NCI-H82 (cell line): ENCODE measurements around the gene MYMX.
"Not testable (repeated sequence)": the region's sequence is repeated elsewhere in the genome, so short reads cannot be mapped to it uniquely, and the experiment has no call there.

Experiments
- DNase-seq: peaks from one replicate; lab custom pipeline; 2025; lab: John Stamatoyannopoulos, UW

MYMX gene

DNA sequence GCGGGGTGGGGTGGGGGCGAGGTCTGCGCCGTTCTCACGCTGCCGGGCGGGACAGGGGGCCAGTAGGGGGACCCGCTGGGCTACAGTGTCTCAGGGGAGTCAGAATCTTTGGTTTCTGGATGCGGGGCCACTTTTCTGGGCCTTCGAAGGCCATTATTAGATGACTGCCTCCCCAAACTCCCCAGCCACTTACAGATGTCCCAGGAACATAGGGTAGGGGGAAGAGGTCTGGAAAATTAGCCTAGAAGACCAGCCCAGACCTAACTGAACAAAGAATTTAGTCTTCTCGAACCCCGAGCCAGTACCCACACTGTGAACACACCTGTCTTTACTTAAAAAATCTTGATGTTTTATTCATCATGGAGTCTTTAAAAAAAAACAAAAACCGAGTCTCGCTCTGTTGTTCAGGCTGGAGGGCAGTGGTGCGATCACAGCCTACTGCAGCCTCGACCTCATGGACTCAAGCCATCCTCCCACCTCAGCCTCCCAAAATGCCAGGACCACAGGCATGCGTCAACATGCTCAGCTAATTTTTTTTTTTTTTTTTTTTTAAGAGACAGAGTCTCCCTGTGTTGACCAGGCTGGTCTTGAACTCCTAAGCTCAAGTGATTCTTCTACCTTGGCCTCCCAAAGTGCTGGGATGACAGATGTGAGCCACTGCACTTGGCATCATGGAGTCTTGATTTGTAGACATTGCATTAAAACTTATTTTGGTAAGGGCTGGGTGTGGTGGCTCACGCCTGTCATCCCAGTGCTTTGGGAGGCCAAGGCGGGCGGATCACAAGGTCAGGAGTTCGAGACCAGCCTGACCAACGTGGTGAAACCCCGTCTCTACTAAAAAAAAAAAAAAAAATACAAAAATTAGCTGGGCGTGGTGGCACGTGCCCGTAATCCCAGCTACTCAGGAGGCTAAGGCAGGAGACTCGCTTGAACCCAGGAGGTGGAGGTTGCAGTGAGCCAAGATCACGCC lies 3.4 kb downstream of the MYMX start:
- DNase-seq = peak; percentile 88

DNA sequence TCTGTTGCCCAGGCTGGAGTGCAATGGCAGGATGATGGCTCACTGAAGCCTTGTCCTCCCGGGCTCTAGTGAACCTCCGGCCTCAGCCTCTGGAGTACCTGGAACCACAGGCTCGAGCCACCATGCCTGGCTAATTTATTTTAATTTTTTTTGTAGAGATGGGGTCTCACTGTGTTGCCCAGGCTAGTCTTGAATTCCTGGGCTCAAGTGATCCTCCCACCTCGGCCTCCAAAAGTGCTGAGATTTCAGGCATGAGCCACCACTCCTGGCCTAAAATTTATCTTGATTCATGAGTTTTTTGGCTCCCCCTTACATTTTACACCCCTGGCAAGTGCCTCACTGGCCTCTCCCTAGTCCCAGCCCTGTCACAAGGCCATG lies 4.2 kb downstream of the MYMX start:
- DNase-seq = no peak

- DNase-seq = peak; percentile 89
Measured at GRCh38 chr6:44221291-44221960, 4.7 kb downstream of the MYMX start.

DNA sequence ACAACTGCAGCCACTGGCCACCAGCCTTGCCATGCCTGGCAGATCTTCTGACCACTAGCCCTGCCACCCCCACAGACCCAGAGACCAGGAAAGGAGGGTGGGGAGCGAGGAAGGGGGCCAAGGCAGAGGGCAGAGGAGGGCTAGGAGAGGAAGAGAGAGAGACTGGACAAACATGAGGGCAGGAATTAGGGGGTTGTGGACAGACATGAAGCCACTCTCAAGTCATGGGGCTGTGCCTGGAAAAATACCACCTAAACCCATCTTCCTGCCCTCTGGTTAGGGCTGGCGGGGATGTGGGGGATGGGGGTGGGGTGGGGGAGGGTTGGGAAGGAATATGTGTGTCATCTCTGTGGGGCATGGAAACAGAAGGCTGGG lies 5.2 kb downstream of the MYMX start:
- no peak for DNase-seq

DNA sequence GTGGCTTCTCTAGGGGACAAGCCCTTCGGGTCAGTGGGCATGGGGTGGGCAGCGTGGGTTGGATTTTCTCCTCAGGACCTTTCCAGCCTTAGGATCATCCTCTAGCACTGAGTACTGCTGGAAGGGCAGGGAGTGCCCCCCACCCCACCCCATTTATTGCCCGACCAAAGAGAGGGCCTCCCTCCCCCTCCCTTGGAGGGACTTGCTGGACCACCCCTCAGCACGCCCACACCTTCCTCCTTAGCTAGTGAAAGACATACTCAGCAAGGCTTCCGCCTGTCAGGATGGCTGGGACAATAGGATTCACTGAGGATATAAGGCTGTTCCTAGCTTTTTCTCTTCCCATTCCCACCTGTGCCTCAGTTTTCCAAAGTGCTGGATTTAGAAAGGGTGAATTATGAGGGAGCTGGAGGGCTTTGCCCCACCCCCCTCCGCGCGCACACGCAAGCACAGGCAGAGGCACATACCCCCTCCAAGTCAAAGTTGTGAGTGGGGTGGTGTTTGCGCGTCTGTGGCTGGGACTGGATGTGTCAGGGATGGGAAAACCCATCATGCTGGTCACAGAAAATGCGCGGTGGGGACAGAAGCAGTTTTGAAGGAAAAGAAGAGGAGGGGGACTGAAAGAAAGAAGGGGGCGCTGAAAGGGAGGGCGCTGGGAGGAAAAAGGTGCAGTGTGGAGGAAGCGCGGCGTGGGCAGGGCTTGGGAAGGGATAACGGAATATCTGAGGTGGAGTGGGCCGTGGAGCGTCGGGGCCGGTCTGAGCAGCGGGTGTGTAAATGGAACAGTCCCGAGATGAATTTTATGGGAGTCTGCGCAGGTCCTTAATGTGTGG lies 6.0 kb downstream of the MYMX start:
- no peak for DNase-seq

DNA sequence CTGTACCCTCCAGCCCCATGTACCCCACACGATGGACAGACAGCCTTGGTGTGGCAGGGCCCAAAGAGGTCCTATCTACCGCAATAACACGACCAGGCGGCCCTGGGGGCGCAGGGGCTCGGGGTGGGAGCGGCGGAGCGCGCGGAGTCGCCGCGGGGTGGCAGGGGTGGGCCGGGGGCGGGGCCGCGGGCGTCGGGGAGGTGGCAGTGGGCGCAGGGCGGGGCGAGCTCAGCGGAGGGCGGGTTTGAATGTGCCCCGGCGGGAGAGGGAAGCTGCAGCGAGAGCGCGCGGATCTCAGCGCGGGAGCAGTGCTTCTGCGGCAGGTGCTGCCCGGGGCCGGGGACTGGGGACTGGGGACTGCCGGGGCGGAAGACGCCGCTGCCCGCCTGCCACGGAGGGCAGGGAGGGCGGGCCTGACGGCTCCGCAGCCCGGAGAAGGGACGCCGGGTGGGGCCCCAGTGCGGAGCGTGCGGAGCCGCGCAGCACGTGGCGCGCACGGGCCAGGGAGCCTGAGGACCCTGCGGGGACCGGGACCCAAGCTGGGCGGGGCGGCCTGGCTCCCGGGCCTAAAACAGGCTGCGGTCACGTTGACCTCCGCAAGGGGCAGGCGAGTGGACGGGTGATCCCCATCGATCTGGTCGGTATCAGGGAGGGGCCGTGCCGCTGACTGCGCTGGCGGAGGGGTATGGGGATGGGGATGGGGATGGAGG lies 6.7 kb downstream of the MYMX start, which contains the start of gene SLC29A1:
Gene SLC29A1 (plus strand): TSS at position 277 of the 710 bp plus-strand sequence. CDS start 3,719 bp downstream, outside the sequence.
- peak; percentile 93 for DNase-seq

- DNase-seq = peak; percentile 69
Measured at GRCh38 chr6:44224029-44224964, 7.6 kb downstream of the MYMX start.

- DNase-seq = peak; percentile 31
Measured at GRCh38 chr6:44224965-44225305, 8.2 kb downstream of the MYMX start.

DNA sequence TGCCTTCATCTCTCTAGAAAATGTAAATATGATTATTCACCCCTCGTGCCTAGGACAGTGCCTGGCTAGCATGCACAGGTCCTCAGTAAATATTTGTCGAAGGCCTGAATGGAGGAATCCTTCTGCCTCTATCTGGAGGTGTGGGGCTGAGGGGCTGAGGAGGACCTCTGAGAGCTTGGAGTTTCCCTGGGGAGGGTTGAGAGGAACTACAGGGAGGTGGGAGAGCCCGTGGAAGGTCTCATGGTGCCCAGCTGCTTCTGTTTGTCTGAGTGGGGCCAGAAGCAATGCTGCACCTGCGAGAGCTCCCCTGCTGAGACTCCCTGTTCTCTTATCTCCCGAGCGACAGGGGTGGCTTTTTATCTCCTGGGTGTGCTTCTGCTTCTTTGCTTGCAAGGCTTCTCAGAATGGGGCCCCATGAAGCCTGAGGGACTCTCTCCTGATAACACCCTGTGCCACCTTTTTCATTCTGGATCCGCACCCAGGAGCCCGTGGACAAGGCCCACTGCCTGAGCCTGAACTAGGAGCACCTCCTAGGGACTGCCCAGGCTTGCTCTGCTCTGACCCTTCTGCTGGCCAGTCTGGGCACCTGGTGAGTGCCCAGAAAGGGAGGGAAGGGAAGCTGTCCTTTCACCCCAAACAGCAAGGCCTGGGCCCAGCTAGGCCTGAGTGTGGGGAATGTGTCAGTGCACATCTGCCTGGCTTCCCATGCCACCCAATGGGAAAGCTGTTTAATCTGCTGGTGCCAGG lies 9.0 kb downstream of the MYMX start:
- DNase-seq = no peak

DNA sequence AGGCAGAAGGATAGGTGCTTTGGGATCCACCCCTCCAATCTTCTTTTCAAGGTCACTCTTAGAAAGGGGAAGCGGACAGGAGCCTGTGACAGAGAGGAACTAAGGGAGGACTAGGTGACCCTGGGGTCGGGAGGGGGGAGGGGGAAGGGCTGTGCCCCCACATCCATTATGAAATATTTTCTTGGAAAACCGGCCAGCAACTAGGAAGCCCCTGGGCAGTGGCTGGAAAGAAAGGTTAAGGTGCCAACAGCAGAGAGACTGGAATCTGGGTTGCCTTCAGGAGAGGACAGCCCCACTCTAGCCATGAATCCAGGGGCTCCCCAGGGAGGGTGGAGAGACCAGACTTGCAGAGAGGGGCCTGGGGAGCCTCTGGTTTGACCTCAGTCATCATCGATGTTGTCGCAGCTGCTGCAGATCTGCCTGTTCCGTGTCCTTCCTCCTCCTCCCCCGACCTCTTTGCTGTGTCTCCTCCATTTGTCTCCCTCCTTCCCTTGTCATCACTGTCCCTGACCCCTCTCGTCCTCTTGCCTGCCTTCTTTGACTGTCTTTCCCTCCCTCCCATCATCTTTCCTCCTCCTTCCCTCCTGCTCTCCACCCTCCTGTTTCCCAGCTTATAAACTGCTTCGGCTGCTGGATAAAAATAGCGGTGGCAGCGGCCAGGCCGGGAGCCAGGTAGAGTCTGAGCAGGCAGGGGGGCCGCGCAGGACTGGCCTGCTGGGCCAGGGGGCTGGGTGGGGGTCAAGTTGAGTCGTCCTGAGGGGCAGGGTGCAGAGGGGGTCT lies 9.8 kb downstream of the MYMX start:
- no peak for DNase-seq

DNA sequence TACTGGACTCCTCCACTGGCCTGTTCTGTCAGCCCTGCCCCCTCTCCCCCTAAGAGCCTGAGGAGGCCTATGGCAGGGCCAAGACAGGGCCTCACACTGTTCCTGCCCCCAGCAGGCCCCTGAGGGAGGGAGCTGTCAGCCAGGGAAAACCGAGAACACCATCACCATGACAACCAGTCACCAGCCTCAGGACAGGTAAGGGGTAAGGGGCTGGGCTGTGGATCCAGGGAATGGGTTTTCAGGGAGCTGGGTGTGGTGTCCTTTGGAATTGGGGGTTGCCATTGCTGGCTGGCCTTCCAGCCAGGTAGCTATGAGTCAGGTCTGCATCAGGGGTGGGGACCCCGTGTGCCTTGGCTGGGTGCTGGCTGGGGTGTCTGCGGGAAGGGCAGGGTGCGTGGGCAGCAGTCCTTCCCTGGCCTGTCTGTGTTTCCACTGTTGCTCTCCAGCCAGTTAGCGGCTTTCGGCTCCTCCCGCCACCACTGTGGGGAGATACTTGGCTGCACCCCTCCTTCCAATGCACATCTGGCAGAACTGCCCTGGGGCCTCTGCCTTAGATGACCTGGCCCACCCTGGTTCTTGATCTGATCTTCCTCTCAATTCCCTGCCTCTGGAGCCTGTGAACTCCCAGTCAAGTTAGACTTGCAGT lies 10.5 kb downstream of the MYMX start:
- DNase-seq = no peak

DNA sequence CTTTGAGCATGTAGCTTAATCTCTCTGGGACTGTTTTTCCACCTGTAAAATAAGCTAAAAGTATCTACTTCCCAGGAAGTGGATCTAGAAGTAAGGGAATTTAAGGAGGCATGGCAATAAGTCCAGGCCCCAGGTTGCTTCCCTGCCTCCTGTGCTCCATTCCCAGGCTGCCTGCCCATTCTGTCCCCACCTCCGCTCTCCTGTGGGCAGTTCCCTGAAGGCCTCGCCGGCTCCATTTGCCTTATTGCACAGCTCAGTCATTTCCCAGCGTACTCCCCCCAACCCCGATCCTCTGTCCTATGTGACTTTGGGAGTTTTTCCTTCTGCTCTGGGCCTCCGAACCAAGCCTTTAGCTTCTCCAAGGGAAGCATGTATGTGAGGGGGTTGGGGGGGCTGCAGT lies 11.3 kb downstream of the MYMX start:
- DNase-seq = no peak

DNA sequence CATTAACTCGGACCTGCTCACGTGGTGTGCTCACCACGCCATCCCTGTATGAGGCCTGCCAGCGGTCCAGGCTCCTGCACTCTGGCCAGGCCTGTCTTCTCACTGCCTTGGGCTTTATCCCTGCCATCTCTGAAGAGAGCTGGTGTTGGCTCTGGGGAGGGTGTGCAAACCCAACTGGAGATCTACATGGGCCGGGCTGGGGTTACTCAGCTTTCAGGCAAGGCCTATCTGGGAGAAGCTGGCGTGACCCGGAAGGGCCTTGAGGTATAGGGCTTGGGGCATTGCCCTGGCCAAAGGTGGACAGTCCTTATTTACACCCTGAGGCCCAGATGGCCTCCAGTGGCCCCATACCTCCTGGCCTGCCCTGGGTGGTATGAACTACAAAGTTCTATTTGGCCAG lies 11.7 kb downstream of the MYMX start:
- no peak for DNase-seq

DNA sequence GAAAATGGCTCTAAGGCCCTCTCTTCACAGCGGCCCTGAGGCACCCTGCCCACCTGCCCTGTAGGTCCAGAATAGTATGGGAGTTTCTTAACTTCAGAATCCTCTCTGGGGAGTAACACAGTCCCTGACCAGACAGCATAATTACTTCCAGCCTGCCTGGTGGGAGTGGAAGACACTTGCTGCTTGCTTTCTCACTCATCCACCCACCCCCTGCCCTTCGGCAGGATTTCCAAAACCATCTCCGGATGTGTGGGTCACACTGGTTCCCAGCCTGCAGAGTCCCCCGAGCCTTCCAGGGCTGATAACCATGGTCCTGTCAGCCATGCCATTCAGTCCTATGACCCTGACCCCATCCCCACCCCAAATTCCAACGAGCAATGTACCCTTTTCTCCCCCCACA lies 12.1 kb downstream of the MYMX start:
- DNase-seq = no peak

DNA sequence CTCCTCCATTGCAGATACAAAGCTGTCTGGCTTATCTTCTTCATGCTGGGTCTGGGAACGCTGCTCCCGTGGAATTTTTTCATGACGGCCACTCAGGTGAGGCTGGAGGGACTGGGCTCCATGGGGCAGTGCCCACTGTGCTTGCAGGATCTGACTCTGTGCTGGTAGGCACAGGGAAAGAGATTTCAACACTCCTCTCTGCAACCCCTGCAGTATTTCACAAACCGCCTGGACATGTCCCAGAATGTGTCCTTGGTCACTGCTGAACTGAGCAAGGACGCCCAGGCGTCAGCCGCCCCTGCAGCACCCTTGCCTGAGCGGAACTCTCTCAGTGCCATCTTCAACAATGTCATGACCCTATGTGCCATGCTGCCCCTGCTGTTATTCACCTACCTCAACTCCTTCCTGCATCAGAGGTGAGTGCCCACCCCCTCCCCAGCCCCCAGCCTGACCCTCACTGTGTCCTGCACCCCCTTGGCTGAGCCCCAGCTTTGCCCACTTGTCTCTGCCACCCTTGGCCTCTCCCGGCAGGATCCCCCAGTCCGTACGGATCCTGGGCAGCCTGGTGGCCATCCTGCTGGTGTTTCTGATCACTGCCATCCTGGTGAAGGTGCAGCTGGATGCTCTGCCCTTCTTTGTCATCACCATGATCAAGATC lies 12.8 kb downstream of the MYMX start:
- no peak for DNase-seq

DNA sequence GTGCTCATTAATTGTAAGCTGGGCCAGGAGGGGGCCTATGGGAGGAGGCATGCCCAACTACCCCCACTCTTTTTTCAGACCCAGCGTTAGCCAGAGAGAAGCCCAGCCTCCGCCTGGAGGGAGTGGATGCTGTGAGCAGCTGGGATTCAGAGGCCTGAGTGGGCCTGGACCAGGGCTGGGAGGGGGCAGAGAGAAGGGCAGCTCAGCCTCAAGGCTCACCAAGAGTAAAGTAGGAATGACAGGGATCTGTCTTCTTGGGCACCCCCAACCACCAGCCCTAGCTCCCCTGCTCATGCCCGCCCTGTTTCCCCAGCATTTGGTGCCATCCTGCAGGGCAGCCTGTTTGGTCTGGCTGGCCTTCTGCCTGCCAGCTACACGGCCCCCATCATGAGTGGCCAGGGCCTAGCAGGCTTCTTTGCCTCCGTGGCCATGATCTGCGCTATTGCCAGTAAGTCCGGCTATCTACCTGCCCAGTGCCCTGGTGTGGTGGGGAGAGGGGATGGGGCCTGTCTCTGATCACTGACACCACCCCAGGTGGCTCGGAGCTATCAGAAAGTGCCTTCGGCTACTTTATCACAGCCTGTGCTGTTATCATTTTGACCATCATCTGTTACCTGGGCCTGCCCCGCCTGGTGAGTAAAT lies 13.4 kb downstream of the MYMX start:
- no peak for DNase-seq

DNA sequence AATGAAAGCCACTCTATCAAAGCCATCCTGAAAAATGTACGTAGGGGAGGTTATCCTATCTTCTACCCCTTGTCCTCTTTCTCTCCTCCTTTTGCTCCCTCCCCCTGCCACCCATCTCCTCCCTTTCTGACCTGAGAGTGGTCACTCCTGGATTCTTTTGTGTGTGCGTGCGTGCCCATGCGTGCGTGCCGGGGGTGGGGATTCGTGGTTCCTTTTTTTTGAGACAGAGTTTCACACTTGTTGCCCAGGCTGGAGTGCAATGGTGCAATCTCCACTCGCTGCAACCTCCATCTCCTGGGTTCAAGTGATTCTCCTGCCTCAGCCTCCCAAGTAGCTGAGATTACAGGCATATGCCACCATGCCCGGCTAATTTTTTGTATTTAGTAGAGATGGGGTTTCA lies 14.7 kb downstream of the MYMX start:
- not testable (repeated sequence) for DNase-seq
